Raji (cell line): ENCODE data around the gene GARIN3.

Experiments
- POLR2A ChIP-seq: IDR thresholded peaks from 2 replicates; pipeline ENCODE4 v1.6.1; 2011; ENCODE audit warnings: low read depth, low read length, control low read depth; ENCODE audit not compliant: insufficient read depth

GARIN3 gene

GRCh38 chr5:157165261-157165660, 803 bp downstream of the GARIN3 start:
- TF ChIP-seq POLR2A, result no peak

- TF ChIP-seq POLR2A, result no peak
Observed at GRCh38 chr5:157164521-157164920, 1.5 kb downstream of the GARIN3 start.

DNA sequence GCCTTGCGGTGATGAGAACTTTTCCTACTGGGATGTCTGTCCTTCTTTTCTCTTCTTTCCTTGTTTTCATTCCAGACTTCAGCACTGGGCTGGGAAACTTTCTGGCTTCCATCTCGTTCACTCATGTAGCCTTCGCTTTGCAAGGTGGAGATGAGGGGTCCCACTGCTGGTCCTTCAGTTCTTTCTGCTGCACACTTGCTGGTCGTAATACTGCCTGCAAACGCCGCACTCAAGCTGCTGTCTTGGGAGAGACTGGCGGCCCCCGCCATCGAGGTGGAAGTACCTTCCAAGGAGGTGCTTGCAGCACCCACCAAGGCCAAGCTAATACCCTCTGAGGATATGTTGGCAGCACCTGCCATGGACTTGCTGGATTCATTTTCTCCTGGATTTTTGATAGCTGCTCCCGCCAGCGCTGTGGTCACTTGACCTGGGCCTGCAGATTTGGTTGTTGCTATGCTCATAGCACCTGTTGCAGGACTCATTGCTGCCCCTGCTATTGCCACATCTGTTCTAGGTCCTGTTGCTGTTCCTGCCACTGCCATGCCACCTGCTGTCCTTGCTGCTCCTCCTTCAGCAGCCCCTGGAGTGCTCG, 3.0 kb downstream of the GARIN3 start:
- TF ChIP-seq POLR2A, result no peak

DNA sequence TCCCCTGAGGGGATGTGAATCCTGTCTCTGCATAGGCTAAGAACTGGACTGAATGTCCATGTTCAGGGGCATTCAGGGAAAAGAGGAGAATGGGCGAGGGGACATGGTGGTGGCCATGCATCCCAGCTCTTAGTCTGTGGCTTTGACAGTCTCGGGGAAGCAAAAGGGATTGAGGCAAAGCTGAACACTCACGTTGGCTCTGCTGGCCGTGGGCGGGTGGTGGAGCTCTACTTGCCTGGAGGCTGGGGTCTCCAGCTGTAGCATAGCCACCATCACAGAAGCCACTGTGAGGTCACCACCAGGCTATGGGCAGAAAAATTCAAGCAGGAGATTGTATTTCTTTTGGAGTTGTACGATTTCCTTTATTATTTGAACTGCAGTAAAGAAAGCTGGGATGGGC, 4.1 kb downstream of the GARIN3 start:
- TF ChIP-seq POLR2A, result no peak

- no peak for TF ChIP-seq POLR2A
Observed at GRCh38 chr5:157160001-157160400, 6.1 kb downstream of the GARIN3 start.

DNA sequence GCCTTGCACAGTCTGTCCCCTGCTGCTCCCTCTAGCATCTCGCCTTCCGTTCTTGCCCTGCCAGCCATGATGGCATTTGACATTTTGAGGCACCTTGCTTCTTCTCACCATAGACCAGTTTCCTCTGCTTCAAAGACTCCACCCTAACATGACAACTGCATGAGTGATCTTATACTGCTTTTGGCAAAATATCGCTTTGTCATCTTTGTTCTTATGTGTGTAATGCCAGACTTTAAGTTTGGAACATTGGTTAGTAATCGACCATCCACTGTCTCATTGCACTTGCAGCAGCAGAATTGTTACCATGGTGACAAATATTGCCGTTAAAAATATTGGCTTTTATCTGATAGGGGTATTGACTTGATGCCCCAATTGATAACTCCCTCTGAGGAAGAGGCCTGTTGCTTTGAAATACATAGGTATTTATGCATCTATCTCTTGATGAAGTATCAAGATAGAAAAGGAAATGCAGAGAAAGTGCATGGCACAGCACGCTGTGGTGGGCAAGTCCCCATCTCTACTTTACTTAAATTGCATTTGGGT, 6.8 kb downstream of the GARIN3 start:
- TF ChIP-seq POLR2A, result no peak

DNA sequence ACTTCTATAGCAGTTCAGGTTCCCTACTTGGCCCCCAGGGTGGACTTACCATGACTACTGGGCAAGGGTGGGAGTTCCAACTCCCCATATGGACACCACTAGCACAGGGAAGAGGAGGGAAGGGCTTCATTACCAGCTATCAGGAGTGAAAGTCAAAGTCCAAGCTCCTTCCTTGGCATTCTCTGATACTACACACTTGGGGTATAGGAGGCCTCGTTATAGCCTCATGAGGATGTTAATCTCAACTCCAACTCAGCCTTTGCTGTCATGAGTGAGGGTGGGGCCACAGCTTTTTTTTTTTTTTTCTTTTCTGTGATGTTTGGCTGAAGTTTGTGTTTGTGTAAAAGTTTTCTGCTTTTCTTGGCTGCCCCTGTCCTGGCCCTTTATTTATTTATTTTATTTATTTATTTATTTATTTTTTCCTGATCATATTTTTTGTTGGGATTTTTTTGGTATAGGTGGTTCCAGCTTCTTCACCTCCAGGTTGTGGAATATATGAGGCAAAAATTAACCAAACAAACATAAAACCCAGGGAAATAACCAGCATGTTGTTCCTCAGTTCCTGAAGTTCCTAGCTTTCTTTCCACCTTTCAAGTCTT, 8.7 kb downstream of the GARIN3 start:
- no peak for TF ChIP-seq POLR2A

GRCh38 chr5:157155297-157155696, 10.8 kb downstream of the GARIN3 start:
- TF ChIP-seq POLR2A, result no peak

- TF ChIP-seq POLR2A, result no peak
Observed at GRCh38 chr5:157150995-157151394, 15.1 kb downstream of the GARIN3 start.

GRCh38 chr5:157148734-157149615, 17.1 kb downstream of the GARIN3 start:
- TF ChIP-seq POLR2A, result no peak

DNA sequence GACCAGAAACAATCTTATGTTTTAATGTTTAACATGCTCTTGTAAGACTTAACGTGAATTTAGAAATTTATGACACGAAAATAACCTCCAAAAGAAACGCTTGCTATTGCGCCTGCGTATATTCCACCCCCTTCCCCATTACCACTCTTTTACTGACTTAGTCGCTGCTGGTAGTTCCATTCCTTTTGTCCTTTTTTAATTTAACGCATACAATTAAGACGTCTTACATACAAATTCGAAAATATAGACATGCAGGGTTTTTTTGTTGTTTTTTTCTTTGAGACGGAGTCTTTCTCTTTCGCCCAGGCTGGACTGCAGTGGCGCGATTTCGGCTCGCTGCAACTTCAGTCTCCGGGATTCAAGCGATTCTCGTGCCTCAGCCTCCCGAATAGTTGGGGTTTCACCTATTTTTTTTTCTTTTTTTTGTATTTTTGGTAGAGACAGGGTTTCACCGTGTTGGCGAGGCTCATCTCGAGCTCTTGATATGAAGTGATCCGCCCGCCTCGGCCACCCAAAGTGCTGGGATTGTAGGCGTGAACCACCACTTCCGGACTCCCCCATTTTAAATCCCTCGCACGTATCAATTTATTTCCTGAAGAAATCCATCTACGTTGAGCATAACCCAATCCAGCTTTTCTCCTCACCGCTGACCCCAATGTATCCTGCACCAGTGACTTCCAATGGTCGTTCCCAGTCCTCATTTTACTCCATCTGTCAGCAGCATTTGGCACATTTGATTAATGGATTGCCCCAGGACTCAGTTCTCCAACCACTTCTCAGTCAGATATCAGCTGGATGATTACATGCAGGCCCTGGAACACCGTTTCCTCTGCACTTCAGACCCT, 22.7 kb downstream of the GARIN3 start:
- 0 out of 2 replicates have a peak, but pooled peaks have one; percentile 10 for TF ChIP-seq POLR2A

DNA sequence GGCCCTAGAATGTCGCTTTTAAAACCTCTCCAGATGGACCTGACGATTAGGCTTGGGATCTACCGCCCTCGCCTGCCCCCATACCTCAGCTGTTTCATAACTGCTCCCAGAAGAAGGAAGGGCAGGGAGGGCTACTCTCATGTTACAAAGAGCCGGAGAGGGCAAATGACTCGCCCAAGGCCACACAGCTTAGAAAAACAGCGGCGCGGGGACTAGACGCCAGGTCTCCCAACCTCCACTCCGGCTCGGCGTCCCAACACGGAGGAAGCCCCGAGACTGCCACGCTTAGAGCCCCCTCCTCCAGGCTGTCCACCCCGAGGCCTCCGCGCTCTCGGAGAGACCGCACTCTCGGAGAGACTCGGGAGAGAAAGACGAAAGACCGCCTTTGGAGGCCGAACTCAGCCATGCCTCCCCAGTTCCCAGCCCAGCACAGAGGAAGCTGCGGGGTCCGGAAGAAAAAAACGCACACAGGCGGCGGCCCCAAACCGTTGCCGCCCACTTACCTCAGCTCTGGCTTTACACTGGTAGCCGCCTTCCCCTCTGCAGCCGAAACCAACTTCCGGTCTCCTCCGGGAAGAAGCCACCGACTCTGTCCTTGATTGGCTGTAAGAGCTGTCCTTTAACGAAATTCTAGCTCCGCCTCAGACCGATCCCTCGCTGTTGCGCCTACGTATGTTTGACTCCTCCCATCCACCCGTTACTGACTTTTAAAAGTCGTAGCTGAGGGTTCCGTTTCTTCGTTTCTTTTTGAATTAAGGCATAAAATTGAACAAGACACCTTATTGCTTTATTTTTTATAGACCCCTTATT, 23.5 kb downstream of the GARIN3 start, which contains the start of gene MED7:
Gene MED7, minus strand, starts transcription at position 549 of the 810 bp plus-strand sequence. CDS start 3,434 bp downstream, outside the sequence.
- TF ChIP-seq POLR2A, result peak; percentile 89

GRCh38 chr5:157137691-157138090, 28.4 kb downstream of the GARIN3 start:
- no peak for TF ChIP-seq POLR2A

GRCh38 chr5:157132281-157132612, 33.8 kb downstream of the GARIN3 start:
- TF ChIP-seq POLR2A, result no peak
